Ascending aorta (tissue), 2 donors: Measurements from ENCODE around the gene ZC3H6. TPM values are rescaled to one million over a fixed set of nuclear protein-coding genes. Genes with fewer than 3 reads are reported as not detected.

Experiments
- DNase-seq, 2 donors: peaks; one replicate each; pipeline ENCODE4 v3.0.0-alpha.2; 2019; ENCODE audit warnings: low spot score in 2 of 2
- H3K27ac ChIP-seq, 2 donors: fragments of 200-600 bp; sonication (generic); one replicate each; pipeline ENCODE4 v1.5.1; 2016 to 2017; ENCODE audit warnings: mild to moderate bottlenecking in 1 of 2
- H3K27me3 ChIP-seq: fragments of 200-600 bp; sonication (generic); one replicate; pipeline ENCODE4 v1.5.1; 2017
- H3K36me3 ChIP-seq, 2 donors: fragments of 200-600 bp; sonication (generic); one replicate each; pipeline ENCODE4 v1.5.1; 2016
- H3K4me1 ChIP-seq, 2 donors: fragments of 200-600 bp; sonication (generic); one replicate each; pipeline ENCODE4 v1.5.1; 2016 to 2017; ENCODE audit warnings: mild to moderate bottlenecking in 1 of 2
- H3K4me3 ChIP-seq, 2 donors: fragments of 200-600 bp; sonication (generic); one replicate each; pipeline ENCODE4 v1.5.1; 2016 to 2017; ENCODE audit warnings: mild to moderate bottlenecking in 1 of 2
- H3K9me3 ChIP-seq, 2 donors: fragments of 200-600 bp; sonication (generic); one replicate each; pipeline ENCODE4 v1.5.1; 2016
- intact Hi-C: fragments of 100-400 bp; cut with DNase I; formaldehyde crosslinking; loops from one replicate; pipeline ENCODE4 v1.15.1; 2023
- total RNA-seq: library from RNA; depleted of rRNA; stranded (reverse); fragments of >200 nt; gene quantifications from one replicate; pipeline ENCODE4 v1.1.0, GENCODE V29; 2016
- TF ChIP-seq, protein P1 (sequence below), 3 experiments: fragments of 200-600 bp in 2 of 3; fragments of 450-650 bp in 1 of 3; sonication (generic) in 2 of 3; IDR thresholded peaks; one replicate each; pipeline ENCODE4 v1.5.1; 2016 to 2019; ENCODE audit warnings: antibody characterized with exemption in 3 of 3, mild to moderate bottlenecking in 1 of 3, moderate library complexity in 1 of 3

Gene ZC3H6
- total RNA-seq, result 1.5 TPM

DNA sequence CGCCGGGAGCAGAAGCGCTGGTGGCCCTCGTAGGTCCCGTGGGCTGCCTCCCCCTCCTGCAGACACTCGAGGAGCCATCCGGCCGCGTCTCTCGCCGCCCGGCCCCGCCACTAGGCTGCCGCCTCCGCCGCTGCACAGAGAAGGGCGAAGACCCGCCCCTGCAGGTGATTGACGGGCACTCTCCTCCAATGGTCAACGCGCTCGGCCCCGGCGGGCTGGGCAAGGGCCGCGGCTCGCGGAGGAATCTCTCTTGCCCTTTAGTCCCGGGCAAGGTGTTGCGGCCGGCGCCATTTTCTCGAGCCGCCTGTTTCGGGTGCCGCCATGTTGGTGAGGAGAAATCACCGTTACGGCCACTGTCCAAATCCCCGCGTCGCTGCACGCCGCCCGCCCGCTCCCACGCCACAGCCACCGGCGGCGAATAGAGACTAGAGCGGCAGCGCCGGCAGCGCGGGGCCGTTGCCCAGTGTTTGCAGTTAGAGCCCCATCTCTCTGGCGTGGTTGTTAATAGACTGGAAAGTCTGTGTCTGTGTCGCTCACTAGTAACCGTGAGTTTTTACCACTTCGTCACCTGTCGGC is at the start of gene ZC3H6:
TSS of gene ZC3H6 (plus strand) at position 287 of the 576 bp plus-strand sequence. CDS start 398 bp downstream, outside the sequence.
- H3K9me3 ChIP-seq, result no peaks in the 10 kb centered on the region
- peak within 1 kb of the TSS; percentile 100 for H3K27ac ChIP-seq
- intact Hi-C loops, result loop anchor here (1.0 to 2.0 kb wide), 3 partner anchors 21 to 47 kb away; partner anchors contain the start of gene ZC3H8
- H3K27me3 ChIP-seq, result no peaks in the 10 kb centered on the region
- peaks cover 0 to 8% of the 10 kb centered on the region in 2 donors for H3K4me1 ChIP-seq
- peak; percentile 94 to 99 for DNase-seq
- H3K36me3 ChIP-seq, result no peaks in the 10 kb centered on the region
- TF ChIP-seq, protein P1, sequence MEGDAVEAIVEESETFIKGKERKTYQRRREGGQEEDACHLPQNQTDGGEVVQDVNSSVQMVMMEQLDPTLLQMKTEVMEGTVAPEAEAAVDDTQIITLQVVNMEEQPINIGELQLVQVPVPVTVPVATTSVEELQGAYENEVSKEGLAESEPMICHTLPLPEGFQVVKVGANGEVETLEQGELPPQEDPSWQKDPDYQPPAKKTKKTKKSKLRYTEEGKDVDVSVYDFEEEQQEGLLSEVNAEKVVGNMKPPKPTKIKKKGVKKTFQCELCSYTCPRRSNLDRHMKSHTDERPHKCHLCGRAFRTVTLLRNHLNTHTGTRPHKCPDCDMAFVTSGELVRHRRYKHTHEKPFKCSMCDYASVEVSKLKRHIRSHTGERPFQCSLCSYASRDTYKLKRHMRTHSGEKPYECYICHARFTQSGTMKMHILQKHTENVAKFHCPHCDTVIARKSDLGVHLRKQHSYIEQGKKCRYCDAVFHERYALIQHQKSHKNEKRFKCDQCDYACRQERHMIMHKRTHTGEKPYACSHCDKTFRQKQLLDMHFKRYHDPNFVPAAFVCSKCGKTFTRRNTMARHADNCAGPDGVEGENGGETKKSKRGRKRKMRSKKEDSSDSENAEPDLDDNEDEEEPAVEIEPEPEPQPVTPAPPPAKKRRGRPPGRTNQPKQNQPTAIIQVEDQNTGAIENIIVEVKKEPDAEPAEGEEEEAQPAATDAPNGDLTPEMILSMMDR (IDR thresholded peaks at IDR 0.05), result peak in 1 of 3 experiments; percentile 28
- H3K4me3 ChIP-seq, result peak within 1 kb of the TSS; percentile 96 to 99

GRCh38 chr2:112229348-112229747 is 46.0 kb upstream of the ZC3H6 start:
- Histone ChIP-seq H3K27me3 (no peaks in the 10 kb centered on the region), H3K4me3 (no peak overlapping the region), H3K9me3 (no peaks in the 10 kb centered on the region), H3K27ac (no peak overlapping the region), H3K36me3 (peaks cover 3 to 8% of the 10 kb centered on the region in 2 donors), H3K4me1 (no peaks in the 10 kb centered on the region)
- TF ChIP-seq, protein P1 (IDR thresholded peaks at IDR 0.05), result no peak
- intact Hi-C loops, result no loop called here
- no peak for DNase-seq

GRCh38 chr2:112230371-112230770 is 45.0 kb upstream of the ZC3H6 start:
- intact Hi-C loops, result no loop called here

DNA sequence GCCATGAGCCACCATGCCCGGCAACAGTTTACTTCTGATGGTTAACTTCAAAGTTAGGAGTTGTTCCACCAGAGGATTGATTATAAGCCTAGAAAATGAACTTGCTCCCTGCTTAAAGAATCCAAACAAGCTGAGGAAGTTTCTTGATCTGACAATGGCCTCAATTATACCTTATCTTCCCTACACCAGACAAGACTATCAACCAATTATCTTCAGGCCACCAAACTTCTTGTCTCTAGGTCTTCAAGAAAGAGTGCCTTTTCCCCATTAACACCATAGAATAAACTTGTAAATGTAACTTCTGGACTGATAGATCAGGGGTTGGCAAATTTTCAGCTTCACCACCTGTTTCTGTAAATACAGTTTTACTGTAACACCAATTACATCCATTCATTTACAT is 35.5 kb upstream of the ZC3H6 start:
- Histone ChIP-seq H3K9me3 (no peaks in the 10 kb centered on the region), H3K4me3 (no peak overlapping the region), H3K36me3 (peaks cover 10 to 11% of the 10 kb centered on the region in 2 donors), H3K27me3 (no peaks in the 10 kb centered on the region), H3K27ac (no peak overlapping the region), H3K4me1 (no peaks in the 10 kb centered on the region)
- intact Hi-C loops, result no loop called here
- no peak for DNase-seq
- TF ChIP-seq, protein P1 (IDR thresholded peaks at IDR 0.05), result no peak

More at GRCh38 chr2:112230371-112230770, 45.0 kb upstream of the ZC3H6 start:
- Histone ChIP-seq H3K27ac (no peak overlapping the region), H3K4me1 (no peaks in the 10 kb centered on the region), H3K36me3 (peaks cover 8 to 9% of the 10 kb centered on the region in 2 donors), H3K9me3 (no peaks in the 10 kb centered on the region), H3K4me3 (no peak overlapping the region), H3K27me3 (no peaks in the 10 kb centered on the region)
- no peak for DNase-seq
- TF ChIP-seq, protein P1 (IDR thresholded peaks at IDR 0.05), result no peak

DNA sequence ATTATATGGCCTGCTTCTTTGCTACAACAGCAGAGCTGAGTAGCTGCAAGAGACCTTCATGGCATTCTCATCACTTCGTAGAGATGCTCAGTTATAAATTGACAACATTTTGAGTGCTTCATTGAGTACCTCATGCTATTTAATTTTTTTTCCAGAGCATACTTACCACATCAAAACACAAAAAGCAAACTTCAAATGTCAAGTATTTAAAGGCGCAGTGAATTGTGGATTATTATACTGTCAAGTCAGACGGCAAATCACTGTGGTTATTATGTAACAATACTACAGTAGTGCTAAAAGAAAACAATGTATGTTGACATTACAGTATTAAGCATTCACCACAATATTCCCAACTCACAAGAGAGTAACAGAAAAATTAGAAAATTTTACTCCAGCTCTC is 33.0 kb upstream of the ZC3H6 start:
- Histone ChIP-seq H3K27ac (no peak overlapping the region), H3K4me3 (no peak overlapping the region), H3K9me3 (no peaks in the 10 kb centered on the region), H3K4me1 (no peaks in the 10 kb centered on the region), H3K36me3 (peaks cover 4 to 30% of the 10 kb centered on the region in 2 donors), H3K27me3 (no peaks in the 10 kb centered on the region)
- no peak for DNase-seq
- TF ChIP-seq, protein P1 (IDR thresholded peaks at IDR 0.05), result no peak
- intact Hi-C loops, result no loop called here
